Ovary (tissue), 9 donors: ENCODE data around the gene AP1B1. TPM values are rescaled to one million over a fixed set of nuclear protein-coding genes. Genes with fewer than 3 reads are reported as not detected.

Experiments used
- DNase-seq, 5 donors: peaks; one replicate each; pipeline ENCODE4 v3.0.0-alpha.2; 2019 to 2020
- H3K27ac ChIP-seq, 2 donors: fragments of 200-600 bp; one replicate each; pipeline versions ENCODE4 v1.5.1 to v1.8.0; 2019 to 2022
- H3K27me3 ChIP-seq: fragments of 200-600 bp; one replicate; pipeline ENCODE4 v1.8.0; 2022
- H3K36me3 ChIP-seq: fragments of 200-600 bp; sonication (generic); one replicate; pipeline ENCODE4 v1.5.1; 2019
- H3K4me1 ChIP-seq: one replicate; pipeline ENCODE4 v1.8.1; 2013; ENCODE audit warnings: mild to moderate bottlenecking, moderate library complexity; ENCODE audit not compliant: insufficient read depth
- H3K4me3 ChIP-seq: fragments of 200-600 bp; sonication (generic); one replicate; pipeline ENCODE4 v1.5.1; 2017
- H3K9me3 ChIP-seq, 2 donors: fragments of 200-600 bp in 1 of 2; sonication (generic) in 1 of 2; one replicate each; pipeline versions ENCODE4 v1.5.1 to v1.8.1; 2013 to 2019; ENCODE audit warnings: mild to moderate bottlenecking in 1 of 2, moderate library complexity in 1 of 2
- EP300 ChIP-seq: sonication (generic); formaldehyde crosslinking; IDR thresholded peaks from one replicate; pipeline ENCODE4 v1.6.1; 2017; ENCODE audit warnings: antibody characterized with exemption
- POLR2A ChIP-seq: fragments of 450-650 bp; IDR thresholded peaks from one replicate; pipeline ENCODE4 v1.6.1; 2017; ENCODE audit warnings: antibody characterized with exemption, mild to moderate bottlenecking, moderate library complexity
- WGBS, 3 donors: extraction: QIAGEN DNeasy Blood & Tissue Kit in 1 of 3; methylation state at CpG; one replicate each; pipeline versions ENCODE4 v1.1.5 to v1.1.7; 2013 to 2017; 5-methylcytosine and 5-hydroxymethylcytosine counted together
- intact Hi-C, 4 donors: fragments of 100-400 bp; cut with DNase I; formaldehyde crosslinking; loops; one replicate each; pipeline versions ENCODE4 v1.11.0 to v1.15.1; 2022 to 2023
- polyA plus RNA-seq, 2 donors: library from polyadenylated mRNA; stranded (reverse); fragments of 200-250 nt in 1 of 2; fragments of 350-450 nt in 1 of 2; fragmentation: Illumina TruSeq in 1 of 2; extraction: RNeasy Lipid Tissue Mini Kit (QIAGEN cat#74804) in 1 of 2; gene quantifications; one replicate each; pipeline ENCODE4 v1.2.3, GENCODE V29; 2013 to 2014
- total RNA-seq, 7 donors: library from RNA; depleted of rRNA in 2 of 7; stranded (reverse); fragments of >200 nt in 2 of 7; fragmentation: NEBNext Ultra II Directional in 3 of 7; extraction: Animal tissue kit (Norgen Biotek cat#: 25700) in 3 of 7; gene quantifications; one replicate each; pipeline versions ENCODE4 v1.1.0 to v1.2.4, GENCODE V29; 2016 to 2023
- TF ChIP-seq, protein P1 (sequence below), 3 donors: fragments of 450-650 bp in 2 of 3; fragments of 200-600 bp in 1 of 3; IDR thresholded peaks; one replicate each; pipeline versions ENCODE4 v1.5.1 to v1.8.0; 2016 to 2022; ENCODE audit warnings: antibody characterized with exemption in 3 of 3, mild to moderate bottlenecking in 1 of 3
- donor health status: DM: no; HTN: no; CAD: no; lungs with moderate emphysema.
- donor health status: DM: no; HTN: no; CAD: no.
- donor health status: Bipolar disorder and iron deficiency.
- donor health status: DM: yes; HTN: yes; CAD: no.
- donor health status: DM: no; HTN: no; CAD: no.
- donor health status: DM: yes; HTN: yes; CAD: no.

Gene AP1B1
- total and polyA plus RNA-seq, 9 donors, result 17.7 to 54.0 (median 36.8) TPM

DNA sequence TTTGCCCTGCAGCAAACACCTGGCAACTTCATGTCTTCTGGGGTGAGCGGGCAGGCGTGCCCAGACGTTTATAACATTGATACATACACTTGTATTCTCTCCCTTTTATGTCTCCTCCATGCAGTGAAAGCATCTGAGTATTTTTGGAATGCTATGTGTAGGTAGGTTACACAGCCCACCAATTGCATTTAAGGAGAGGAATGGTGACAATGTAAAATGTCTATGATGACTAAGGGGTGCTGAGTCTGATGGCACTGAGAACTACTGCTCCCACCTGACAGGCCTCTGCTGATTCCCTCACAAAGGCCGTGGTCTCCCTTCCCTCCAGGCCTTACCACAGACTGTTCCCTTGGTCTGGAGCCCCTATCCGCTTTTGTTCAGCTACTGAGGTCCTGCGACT, 50.0 kb downstream of the AP1B1 start:
- Histone ChIP-seq H3K4me1 (no peaks in the 10 kb centered on the region), H3K9me3 (no peaks in the 10 kb centered on the region), H3K36me3 (no peaks in the 10 kb centered on the region), H3K27ac (no peak overlapping the region), H3K27me3 (no peaks in the 10 kb centered on the region), H3K4me3 (no peak overlapping the region)
- intact Hi-C loops, result no loop called here
- DNase-seq, result no peak
- TF ChIP-seq, protein P1, sequence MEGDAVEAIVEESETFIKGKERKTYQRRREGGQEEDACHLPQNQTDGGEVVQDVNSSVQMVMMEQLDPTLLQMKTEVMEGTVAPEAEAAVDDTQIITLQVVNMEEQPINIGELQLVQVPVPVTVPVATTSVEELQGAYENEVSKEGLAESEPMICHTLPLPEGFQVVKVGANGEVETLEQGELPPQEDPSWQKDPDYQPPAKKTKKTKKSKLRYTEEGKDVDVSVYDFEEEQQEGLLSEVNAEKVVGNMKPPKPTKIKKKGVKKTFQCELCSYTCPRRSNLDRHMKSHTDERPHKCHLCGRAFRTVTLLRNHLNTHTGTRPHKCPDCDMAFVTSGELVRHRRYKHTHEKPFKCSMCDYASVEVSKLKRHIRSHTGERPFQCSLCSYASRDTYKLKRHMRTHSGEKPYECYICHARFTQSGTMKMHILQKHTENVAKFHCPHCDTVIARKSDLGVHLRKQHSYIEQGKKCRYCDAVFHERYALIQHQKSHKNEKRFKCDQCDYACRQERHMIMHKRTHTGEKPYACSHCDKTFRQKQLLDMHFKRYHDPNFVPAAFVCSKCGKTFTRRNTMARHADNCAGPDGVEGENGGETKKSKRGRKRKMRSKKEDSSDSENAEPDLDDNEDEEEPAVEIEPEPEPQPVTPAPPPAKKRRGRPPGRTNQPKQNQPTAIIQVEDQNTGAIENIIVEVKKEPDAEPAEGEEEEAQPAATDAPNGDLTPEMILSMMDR (IDR thresholded peaks at IDR 0.05), result no peak
- TF ChIP-seq EP300 (no peak), POLR2A (no peak)
- 86 to 96% (median 90%) methylated on average over 6 of the region's 6 CpGs for WGBS, 3 donors

DNA sequence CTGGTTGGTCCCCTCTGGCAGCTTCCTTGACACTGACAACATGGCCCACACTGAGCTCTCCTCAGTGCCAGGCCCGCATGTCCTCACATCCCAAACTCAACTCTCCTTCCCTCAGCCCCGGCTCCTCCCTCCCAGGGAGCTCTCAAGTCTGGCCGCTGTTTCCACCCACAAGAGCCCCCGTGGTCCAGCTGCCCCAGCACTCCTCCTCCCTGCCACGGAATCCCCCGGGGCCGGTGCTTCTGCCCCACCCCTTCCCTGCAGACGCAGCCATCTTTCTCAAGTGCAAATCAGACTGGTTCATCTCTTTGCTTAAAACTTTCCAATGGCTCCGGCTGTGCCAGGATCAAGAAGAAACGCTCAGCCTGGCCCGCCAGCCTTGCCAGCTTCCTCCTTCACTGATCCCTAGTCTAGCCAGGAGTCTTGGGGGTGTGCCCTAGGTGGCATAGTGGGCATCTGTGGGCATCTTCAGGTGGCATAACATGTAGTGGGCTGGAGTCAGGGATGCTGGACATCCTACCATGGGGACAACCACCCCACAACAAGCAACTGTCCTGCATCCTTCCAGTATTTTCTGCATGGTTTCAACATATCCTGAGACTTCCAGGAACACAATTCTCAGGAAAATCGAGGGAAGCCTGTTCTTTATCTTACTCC, 50.6 kb downstream of the AP1B1 start:
- TF ChIP-seq EP300 (no peak), POLR2A (no peak)
- TF ChIP-seq, protein P1 (IDR thresholded peaks at IDR 0.05), result no peak
- no peak for DNase-seq
- no peak overlapping the region for H3K4me3 ChIP-seq
- H3K36me3 ChIP-seq, result no peaks in the 10 kb centered on the region
- H3K4me1 ChIP-seq, result no peaks in the 10 kb centered on the region
- intact Hi-C loops, result no loop called here
- 69 to 76% (median 73%) methylated on average over 12 of the region's 12 CpGs for WGBS, 3 donors
- H3K9me3 ChIP-seq, result no peaks in the 10 kb centered on the region
- no peaks in the 10 kb centered on the region for H3K27me3 ChIP-seq
- no peak overlapping the region for H3K27ac ChIP-seq

DNA sequence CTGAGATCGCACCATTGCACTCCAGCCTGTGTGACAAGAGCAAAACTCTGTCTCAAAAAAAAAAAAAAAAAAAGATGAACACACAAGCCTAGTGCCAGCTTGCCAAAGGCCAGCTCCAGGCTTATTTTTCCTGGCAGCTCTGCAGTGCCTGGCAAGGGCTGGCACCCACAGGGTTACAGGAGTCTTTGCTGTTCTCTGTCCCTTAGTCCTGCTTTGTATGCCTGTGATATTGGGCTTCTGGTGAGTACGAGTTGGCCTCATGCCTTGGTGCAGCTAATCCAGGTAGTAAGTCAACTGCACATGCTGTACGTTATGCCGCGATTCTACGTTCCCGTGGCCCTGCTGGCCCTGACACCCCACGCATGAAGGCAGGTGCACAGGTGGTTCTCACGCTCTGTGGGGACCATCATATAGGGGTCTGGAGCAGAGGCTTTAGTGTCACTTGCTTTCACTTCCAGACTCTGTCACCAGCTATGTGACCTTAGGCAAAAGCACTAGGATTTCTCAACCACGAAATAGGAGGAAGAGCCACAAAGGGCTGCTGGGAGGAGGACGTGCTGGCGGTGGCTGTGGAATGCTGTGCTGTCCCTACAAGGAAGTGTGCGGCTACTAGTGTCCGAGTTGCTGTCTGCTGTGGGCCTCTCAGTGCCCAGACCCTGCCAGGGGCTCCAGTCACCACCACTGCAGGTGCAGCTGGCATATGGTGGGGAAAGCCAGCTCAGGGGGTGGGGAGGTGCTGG, 51.4 kb downstream of the AP1B1 start:
- TF ChIP-seq, protein P1 (IDR thresholded peaks at IDR 0.05), result no peak
- no peak for TF ChIP-seq POLR2A
- TF ChIP-seq EP300, result no peak
- Histone ChIP-seq H3K27ac (no peak overlapping the region), H3K4me3 (no peak overlapping the region), H3K4me1 (no peaks in the 10 kb centered on the region), H3K27me3 (no peaks in the 10 kb centered on the region), H3K9me3 (no peaks in the 10 kb centered on the region), H3K36me3 (no peaks in the 10 kb centered on the region)
- no peak for DNase-seq
- 83 to 85% (median 85%) methylated on average over 14 of the region's 14 CpGs for WGBS, 3 donors
- intact Hi-C loops, result no loop called here

DNA sequence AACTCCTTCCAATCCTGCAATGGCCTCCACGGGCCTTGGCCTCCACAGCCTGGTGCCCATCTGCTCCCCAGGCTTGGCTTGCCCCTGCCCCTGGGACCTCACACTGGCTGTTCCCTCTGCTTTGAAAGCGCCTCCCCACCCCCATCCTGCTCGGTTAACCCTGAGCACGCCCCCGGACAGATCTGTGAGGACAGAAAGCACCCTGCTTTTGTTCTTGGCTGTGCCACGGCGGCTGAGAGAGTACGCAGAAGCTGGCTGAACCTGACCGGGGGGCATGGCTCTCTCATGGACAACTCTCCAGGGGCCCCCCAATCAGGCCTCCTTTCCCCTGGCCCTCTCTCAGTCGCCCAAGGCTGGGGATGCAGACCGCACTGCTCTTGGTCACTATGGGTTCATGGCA, 52.7 kb downstream of the AP1B1 start:
- no peaks in the 10 kb centered on the region for H3K9me3 ChIP-seq
- no peaks in the 10 kb centered on the region for H3K27me3 ChIP-seq
- H3K4me3 ChIP-seq, result no peak overlapping the region
- no peak for DNase-seq
- H3K4me1 ChIP-seq, result no peaks in the 10 kb centered on the region
- intact Hi-C loops, result no loop called here
- H3K27ac ChIP-seq, result no peak overlapping the region
- TF ChIP-seq, protein P1 (IDR thresholded peaks at IDR 0.05), result no peak
- TF ChIP-seq POLR2A (no peak), EP300 (no peak)
- whole genome bisulfite sequencing, 3 donors, result 81 to 86% (median 86%) methylated on average over 11 of the region's 11 CpGs
- H3K36me3 ChIP-seq, result no peaks in the 10 kb centered on the region
